Subcutaneous abdominal adipose tissue (tissue), 5 donors: Measurements from ENCODE around the gene SCFD2.

Experiments
- H3K27ac ChIP-seq: one replicate; pipeline ENCODE4 v1.7.0; 2013; ENCODE audit warnings: low read depth, mild to moderate bottlenecking, inconsistent platforms, low read length, moderate library complexity
- H3K27me3 ChIP-seq, 5 donors: one replicate each; pipeline ENCODE4 v1.7.0; 2013; ENCODE audit warnings: low read length in 5 of 5, inconsistent platforms in 1 of 5; ENCODE audit not compliant: control insufficient read depth in 5 of 5, insufficient read depth in 4 of 5
- H3K36me3 ChIP-seq, 5 donors: one replicate each; pipeline ENCODE4 v1.7.0; 2013; ENCODE audit warnings: low read length in 5 of 5; ENCODE audit not compliant: control insufficient read depth in 5 of 5, insufficient read depth in 5 of 5
- H3K4me1 ChIP-seq, 5 donors: one replicate each; pipeline ENCODE4 v1.7.0; 2013; ENCODE audit warnings: low read length in 5 of 5, mild to moderate bottlenecking in 3 of 5, moderate library complexity in 1 of 5; ENCODE audit not compliant: control insufficient read depth in 5 of 5, insufficient read depth in 5 of 5
- H3K4me3 ChIP-seq, 5 donors: one replicate each; pipeline ENCODE4 v1.7.0; 2013; ENCODE audit warnings: low read length in 5 of 5, low read depth in 1 of 5
- H3K9ac ChIP-seq, 5 donors: one replicate each; pipeline ENCODE4 v1.7.0; 2013; ENCODE audit warnings: low read length in 5 of 5, mild to moderate bottlenecking in 4 of 5, moderate library complexity in 3 of 5
- H3K9me3 ChIP-seq, 5 donors: one replicate each; pipeline ENCODE4 v1.7.0; 2013; ENCODE audit warnings: low read length in 5 of 5; ENCODE audit not compliant: control insufficient read depth in 5 of 5
- donor health status: healthy.
- donor health status: healthy.
- donor health status: healthy.
- donor health status: healthy.
- donor health status: healthy.

Gene SCFD2

DNA sequence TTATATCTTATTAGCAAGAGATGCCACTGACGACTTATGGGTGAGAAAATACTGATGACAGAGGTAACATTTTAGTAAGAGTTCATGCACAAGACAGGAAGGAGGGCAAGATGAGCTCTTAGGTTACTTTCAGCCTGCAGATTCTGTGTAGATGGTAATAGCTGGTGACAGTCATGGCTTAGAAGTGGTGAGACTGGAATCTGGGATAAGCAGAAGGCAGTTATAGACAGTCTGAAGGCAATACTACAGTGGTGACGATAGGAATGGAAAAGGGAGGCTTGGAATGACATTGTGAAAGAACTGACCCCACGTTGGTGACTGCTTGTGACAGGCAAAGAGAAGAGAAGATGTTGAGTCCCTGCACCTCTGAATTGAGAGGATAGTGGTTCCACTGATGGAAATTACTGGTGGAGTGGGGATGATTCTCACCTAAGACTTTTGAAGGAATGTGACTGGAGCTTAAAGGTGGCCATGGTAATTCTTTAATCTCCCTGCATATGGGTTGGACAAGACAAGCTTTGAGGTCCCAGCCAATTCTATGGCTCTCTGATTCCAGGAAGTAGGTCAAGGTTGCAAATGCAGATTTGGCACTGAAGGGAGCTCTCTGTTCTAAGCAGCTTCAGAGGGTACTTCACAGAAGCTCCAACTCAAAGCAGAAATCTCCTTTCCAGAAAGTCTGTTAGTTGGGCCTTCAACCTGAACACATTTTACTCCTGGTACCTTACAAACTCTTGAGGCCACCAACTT, 404.0 kb downstream of the SCFD2 start:
- no peaks in the 10 kb centered on the region for H3K9me3 ChIP-seq
- H3K27ac ChIP-seq: no peak overlapping the region
- H3K27me3 ChIP-seq: no peaks in the 10 kb centered on the region
- no peaks in the 10 kb centered on the region for H3K36me3 ChIP-seq
- H3K4me1 ChIP-seq: peaks cover 0 to 8% (median 0%) of the 10 kb centered on the region in 5 donors
- no peak overlapping the region for H3K9ac ChIP-seq
- no peak overlapping the region for H3K4me3 ChIP-seq

DNA sequence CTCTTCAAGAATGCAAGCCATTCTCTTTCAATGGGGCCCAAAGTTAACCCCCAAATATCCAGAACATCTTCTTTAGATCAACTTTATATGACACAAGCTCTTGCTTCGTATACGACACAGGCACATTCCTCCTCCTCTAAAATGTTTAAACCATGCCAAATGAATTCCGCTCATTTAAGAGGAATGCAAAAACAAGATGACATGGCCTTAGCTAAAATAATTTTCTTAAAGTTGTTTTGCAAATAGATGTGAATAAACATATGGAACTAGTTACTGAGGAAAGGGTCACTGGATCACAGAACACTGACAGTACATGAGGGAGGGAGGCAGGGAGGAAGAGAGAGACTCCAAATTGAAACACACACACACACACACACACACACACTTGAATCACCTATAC, 406.3 kb downstream of the SCFD2 start:
- no peaks in the 10 kb centered on the region for H3K9me3 ChIP-seq
- H3K9ac ChIP-seq: no peak overlapping the region
- H3K27ac ChIP-seq: no peak overlapping the region
- peaks cover 0 to 8% (median 0%) of the 10 kb centered on the region in 5 donors for H3K4me1 ChIP-seq
- H3K36me3 ChIP-seq: no peaks in the 10 kb centered on the region
- no peaks in the 10 kb centered on the region for H3K27me3 ChIP-seq
- no peak overlapping the region for H3K4me3 ChIP-seq

DNA sequence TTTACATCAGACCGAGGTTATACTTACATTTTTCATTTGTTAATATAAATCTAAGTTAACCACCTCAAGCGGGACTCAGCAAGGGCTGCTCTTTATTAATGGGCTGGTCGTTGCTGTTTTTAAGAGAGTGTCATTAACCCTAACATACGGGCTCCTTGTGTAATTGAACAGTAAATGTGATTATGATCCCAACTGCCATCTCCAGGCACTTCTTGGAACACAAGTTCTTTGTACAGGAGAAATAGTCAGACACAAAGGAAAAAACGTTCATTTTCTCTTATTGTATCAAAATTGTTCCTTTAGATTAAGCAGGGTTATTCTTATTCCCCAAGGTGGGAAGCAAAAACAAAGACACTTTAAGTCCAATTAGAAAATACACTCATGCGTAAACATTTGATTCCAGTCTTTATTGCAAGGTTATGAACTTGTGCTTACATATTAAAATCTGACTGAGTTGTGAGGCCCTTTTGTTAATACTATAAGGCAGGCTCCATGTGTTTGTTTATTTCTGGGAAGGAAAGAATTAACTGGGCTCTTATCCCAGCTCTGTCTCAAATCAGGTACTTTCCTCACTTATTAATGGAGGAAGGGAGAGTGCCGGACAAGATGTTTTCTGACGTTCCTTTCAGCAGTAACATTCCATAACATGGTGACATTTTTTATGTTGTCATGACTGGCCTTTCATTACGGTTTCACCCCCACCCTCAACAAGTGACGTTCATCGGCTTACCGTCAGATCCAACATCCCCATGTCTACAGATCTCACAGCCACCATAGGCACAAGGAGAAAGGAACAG, 407.8 kb downstream of the SCFD2 start:
- H3K27me3 ChIP-seq: no peaks in the 10 kb centered on the region
- H3K9ac ChIP-seq: no peak overlapping the region
- H3K27ac ChIP-seq: no peak overlapping the region
- H3K4me1 ChIP-seq: peaks cover 0 to 8% (median 0%) of the 10 kb centered on the region in 5 donors
- no peak overlapping the region for H3K4me3 ChIP-seq
- peaks cover 0 to 2% (median 0%) of the 10 kb centered on the region in 5 donors for H3K36me3 ChIP-seq
- no peaks in the 10 kb centered on the region for H3K9me3 ChIP-seq

DNA sequence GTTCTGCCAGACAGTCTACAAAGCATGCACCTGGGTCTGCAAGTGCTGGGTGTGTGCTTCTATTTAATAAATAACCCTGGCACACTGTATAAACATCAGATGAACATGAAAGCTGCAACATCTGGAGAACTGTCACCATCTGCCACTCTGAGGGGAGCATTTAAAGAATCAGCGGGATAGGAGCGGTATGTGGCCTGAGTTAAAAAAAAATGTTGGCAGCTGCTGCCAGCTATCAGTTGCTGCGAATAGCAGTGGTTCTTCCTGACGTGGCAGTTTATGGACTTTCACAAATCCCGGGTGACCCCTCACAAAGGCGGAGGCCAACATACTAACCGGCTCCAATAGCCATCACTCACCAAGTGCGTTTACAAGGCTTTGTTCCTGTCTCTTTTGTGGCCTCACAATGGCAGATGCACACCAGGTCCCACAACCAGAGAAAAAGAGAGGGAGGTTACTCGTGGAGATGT, 408.6 kb downstream of the SCFD2 start:
- Histone ChIP-seq H3K4me1 (peaks cover 0 to 8% (median 0%) of the 10 kb centered on the region in 5 donors), H3K9ac (no peak overlapping the region), H3K4me3 (no peak overlapping the region), H3K27ac (no peak overlapping the region), H3K36me3 (peaks cover 0 to 2% (median 0%) of the 10 kb centered on the region in 5 donors), H3K9me3 (no peaks in the 10 kb centered on the region), H3K27me3 (no peaks in the 10 kb centered on the region)

DNA sequence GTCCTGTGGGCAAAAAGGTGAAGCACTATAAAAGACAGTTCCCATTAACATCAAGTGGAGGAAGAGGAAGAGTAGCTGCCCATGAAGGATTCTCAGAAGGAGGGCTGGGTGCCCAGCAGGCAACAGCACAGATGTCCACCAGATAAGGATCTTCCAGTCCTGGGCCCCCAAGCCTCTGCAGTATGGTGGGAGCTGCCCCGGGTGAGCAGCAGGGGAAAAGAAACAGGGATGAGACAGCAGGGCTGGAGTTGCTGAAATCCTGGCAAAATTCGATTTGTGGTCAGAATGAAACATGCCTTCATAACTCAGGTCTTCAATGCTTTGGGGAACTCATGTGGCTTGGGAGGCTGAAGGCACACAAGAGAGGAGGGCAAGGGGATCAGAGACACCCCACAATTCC, 409.2 kb downstream of the SCFD2 start:
- Histone ChIP-seq H3K27ac (no peak overlapping the region), H3K4me1 (peaks cover 0 to 8% (median 0%) of the 10 kb centered on the region in 5 donors), H3K27me3 (no peaks in the 10 kb centered on the region), H3K9me3 (no peaks in the 10 kb centered on the region), H3K9ac (no peak overlapping the region), H3K4me3 (no peak overlapping the region), H3K36me3 (peaks cover 0 to 2% (median 0%) of the 10 kb centered on the region in 5 donors)

DNA sequence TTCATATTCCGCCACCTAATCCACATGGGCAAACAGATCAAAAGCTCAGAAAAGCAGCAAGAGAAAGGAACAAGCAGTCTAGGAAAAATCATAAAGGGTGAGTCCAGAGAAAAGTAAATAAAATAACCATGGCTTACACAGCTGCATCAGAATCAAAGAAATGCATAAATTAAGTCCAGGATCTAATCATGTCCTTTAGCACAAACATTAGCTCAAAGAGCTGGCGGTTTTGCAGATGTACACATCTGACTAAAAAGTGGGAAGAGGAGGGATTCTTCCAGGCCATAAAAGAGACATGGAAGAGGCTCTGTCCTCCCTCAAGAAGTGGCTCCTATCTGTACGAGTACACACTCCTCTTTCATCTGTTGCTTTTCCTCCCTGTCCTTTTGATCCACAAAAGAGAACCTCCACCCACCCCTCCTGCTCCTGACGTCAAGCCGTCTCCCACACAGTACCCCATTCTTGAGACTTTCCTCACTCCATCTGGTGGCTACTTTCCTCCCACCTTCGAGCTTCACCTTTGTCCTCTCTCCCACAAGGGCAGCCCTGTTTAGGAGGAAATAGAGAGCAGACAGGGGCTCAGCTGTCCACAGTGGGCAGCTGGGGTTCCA, 411.2 kb downstream of the SCFD2 start:
- H3K36me3 ChIP-seq: peaks cover 0 to 3% (median 2%) of the 10 kb centered on the region in 5 donors
- peaks cover 0 to 7% (median 0%) of the 10 kb centered on the region in 5 donors for H3K4me1 ChIP-seq
- no peak overlapping the region for H3K9ac ChIP-seq
- no peaks in the 10 kb centered on the region for H3K9me3 ChIP-seq
- H3K27me3 ChIP-seq: no peaks in the 10 kb centered on the region
- no peak overlapping the region for H3K4me3 ChIP-seq
- H3K27ac ChIP-seq: no peak overlapping the region

DNA sequence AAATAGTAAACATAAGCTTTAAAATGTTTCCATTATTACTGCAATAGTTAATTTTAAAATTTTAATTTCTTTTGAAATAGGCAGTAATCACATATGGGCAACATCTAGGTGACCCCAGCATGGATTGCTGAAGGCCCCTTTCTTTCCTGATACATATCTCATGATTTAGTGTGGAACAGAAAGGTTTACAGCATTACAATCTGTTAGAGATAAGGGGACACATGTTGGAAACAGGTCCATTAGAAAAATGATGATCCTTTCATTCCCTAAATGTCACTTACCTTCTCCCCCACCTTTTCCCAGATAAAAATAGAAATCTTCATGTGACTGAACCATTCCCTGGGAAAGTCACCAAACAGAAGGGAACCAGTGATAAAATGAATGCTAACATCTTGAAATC, 413.3 kb downstream of the SCFD2 start:
- Histone ChIP-seq H3K9me3 (no peaks in the 10 kb centered on the region), H3K9ac (no peak overlapping the region), H3K27ac (no peak overlapping the region), H3K36me3 (peaks cover 0 to 3% (median 2%) of the 10 kb centered on the region in 5 donors), H3K4me3 (no peak overlapping the region), H3K4me1 (peaks cover 0 to 4% (median 0%) of the 10 kb centered on the region in 5 donors), H3K27me3 (no peaks in the 10 kb centered on the region)

DNA sequence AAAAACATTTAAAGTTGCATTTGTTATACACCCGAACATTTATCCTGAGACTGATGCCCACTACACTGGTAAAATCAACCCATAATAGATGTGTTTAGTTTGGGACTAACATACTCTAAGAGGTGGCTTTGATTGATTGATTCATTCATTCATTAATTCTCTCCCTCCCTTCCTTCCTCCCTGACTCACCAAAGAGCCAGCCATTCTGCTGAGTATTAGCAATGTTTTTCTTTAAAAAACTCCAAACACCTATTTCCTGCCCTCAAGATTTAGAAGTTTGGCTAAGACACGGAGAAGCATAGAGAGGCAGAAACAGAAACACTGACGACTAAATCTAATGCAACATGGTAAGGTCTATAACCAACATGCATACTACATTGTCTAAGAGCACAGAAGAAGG, 414.8 kb downstream of the SCFD2 start:
- Histone ChIP-seq H3K4me1 (no peaks in the 10 kb centered on the region), H3K9ac (no peak overlapping the region), H3K4me3 (no peak overlapping the region), H3K36me3 (peaks cover 0 to 3% (median 2%) of the 10 kb centered on the region in 5 donors), H3K27me3 (no peaks in the 10 kb centered on the region), H3K27ac (no peak overlapping the region), H3K9me3 (no peaks in the 10 kb centered on the region)

DNA sequence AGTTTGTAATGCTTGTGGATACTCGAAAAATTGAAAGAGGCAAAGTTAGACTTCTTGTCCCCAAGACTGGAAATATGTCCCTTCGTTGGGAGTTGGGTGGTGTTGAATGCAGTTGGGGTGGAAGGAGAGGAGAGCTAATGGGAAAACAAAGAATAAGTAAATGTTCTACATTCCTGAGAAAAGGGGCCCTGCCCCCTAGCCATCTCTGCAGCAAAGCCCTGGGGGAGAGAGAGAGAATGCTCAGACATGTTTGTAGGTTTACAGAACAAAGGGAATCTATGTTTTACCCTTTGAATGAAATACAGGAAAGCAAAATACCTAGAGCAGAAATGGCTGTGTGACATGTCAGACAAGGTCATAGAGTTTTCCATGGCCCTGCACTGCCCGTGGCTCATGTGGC, 415.6 kb downstream of the SCFD2 start:
- Histone ChIP-seq H3K27me3 (no peaks in the 10 kb centered on the region), H3K27ac (no peak overlapping the region), H3K4me1 (no peaks in the 10 kb centered on the region), H3K9ac (no peak overlapping the region), H3K9me3 (no peaks in the 10 kb centered on the region), H3K36me3 (peaks cover 0 to 3% (median 2%) of the 10 kb centered on the region in 5 donors), H3K4me3 (no peak overlapping the region)

DNA sequence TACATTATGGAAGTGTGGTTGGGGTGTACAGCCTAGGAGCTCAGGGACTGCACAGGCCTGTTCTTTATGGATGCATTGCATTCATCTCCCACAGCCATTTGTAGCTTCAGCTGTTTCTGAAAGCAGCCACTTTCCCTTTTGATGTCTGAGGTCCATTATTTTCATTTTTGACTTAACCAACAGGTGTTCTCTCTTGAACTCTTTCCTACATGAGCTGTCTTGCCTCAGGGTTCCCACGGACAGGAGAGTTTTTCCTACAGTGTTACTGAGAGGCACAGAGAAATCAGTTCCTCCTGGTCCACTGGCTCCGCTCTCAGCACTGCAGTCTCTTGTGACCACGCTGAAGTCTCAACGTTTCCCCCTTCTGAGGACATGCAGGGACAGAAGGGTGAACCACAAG, 416.5 kb downstream of the SCFD2 start:
- peaks cover 0 to 3% (median 2%) of the 10 kb centered on the region in 5 donors for H3K36me3 ChIP-seq
- H3K27me3 ChIP-seq: no peaks in the 10 kb centered on the region
- no peak overlapping the region for H3K27ac ChIP-seq
- H3K4me3 ChIP-seq: no peak overlapping the region
- no peaks in the 10 kb centered on the region for H3K9me3 ChIP-seq
- no peak overlapping the region for H3K9ac ChIP-seq
- no peaks in the 10 kb centered on the region for H3K4me1 ChIP-seq
